HepG2 (cell line): Measurements from ENCODE around the gene PPIA. TPM values are rescaled to one million over a fixed set of nuclear protein-coding genes. Genes with fewer than 3 reads are reported as not detected.

Experiments used
- KDM5B ChIP-seq: sonication (generic); formaldehyde crosslinking; IDR thresholded peaks from 2 replicates; pipeline ENCODE4 v1.4.0; 2020; ENCODE audit warnings: missing genetic modification reagents, mild to moderate bottlenecking, borderline replicate concordance
- ZNF317 ChIP-seq: sonication (generic); formaldehyde crosslinking; IDR thresholded peaks from 2 replicates; pipeline ENCODE4 v1.5.0; 2020; ENCODE audit warnings: mild to moderate bottlenecking, missing genetic modification reagents
- ZNF782 ChIP-seq: sonication (generic); formaldehyde crosslinking; IDR thresholded peaks from 2 replicates; pipeline ENCODE4 v1.4.0; 2020; ENCODE audit warnings: missing genetic modification reagents, mild to moderate bottlenecking, borderline replicate concordance
- polyA plus RNA-seq, 8 experiments: library from polyadenylated mRNA; depleted of rRNA in 3 of 8; stranded (reverse) in 7 of 8; unstranded in 1 of 8; fragments of >200 nt; fragmentation: Illumina TruSeq in 4 of 8; extraction: Trizol in 4 of 8; gene quantifications; 2 replicates each; pipeline versions ENCODE4 v1.2.1 to v1.2.3, GENCODE V29; 2011 to 2016; ENCODE audit warnings: low read depth in 4 of 8, missing spikeins in 1 of 8, mixed read lengths in 1 of 8; ENCODE audit not compliant: insufficient read depth in 1 of 8
- total RNA-seq, 5 experiments: library from RNA; depleted of rRNA; stranded (reverse); fragments of >200 nt; fragmentation: Illumina TruSeq; extraction: Trizol; gene quantifications; 2 replicates each; pipeline ENCODE4 v1.2.3, GENCODE V29; 2016; ENCODE audit warnings: low read depth in 1 of 5
- TF ChIP-seq, protein P1 (sequence below), 2 experiments: sonication (generic) in 1 of 2; formaldehyde crosslinking in 1 of 2; IDR thresholded peaks; 2 replicates each; pipeline versions ENCODE4 v1.4.0 to v1.6.1; 2016 to 2020; ENCODE audit warnings: borderline replicate concordance in 1 of 2, low read depth in 1 of 2, mild to moderate bottlenecking in 1 of 2, missing genetic modification reagents in 1 of 2
- TF ChIP-seq, protein P2 (sequence below): sonication (generic); formaldehyde crosslinking; IDR thresholded peaks from one replicate; pipeline ENCODE4 v1.5.1; 2020; ENCODE audit warnings: mild to moderate bottlenecking, missing genetic modification reagents; ENCODE audit errors: not compliant biosample characterization
- TF ChIP-seq, protein P3 (sequence below): fragments of 450-650 bp; IDR thresholded peaks from 2 replicates; pipeline ENCODE4 v1.6.1; 2016
- TF ChIP-seq, protein P4 (sequence below), 2 experiments: fragments of 450-650 bp in 1 of 2; sonication (generic) in 1 of 2; formaldehyde crosslinking; IDR thresholded peaks; 2 replicates each; pipeline versions ENCODE4 v1.5.0 to v1.8.0; 2020 to 2022; ENCODE audit warnings: mild to moderate bottlenecking in 1 of 2, missing genetic modification reagents in 1 of 2
- TF ChIP-seq, protein P5 (sequence below): sonication (generic); formaldehyde crosslinking; IDR thresholded peaks from 2 replicates; pipeline ENCODE4 v1.8.0; 2022; ENCODE audit warnings: low read depth, missing genetic modification reagents

Gene PPIA
- total and polyA plus RNA-seq, 2 of the 13 experiments (the other 11 are each of a cell fraction or from before 2014, with no cell fraction given): 2,268 to 3,010 TPM

DNA sequence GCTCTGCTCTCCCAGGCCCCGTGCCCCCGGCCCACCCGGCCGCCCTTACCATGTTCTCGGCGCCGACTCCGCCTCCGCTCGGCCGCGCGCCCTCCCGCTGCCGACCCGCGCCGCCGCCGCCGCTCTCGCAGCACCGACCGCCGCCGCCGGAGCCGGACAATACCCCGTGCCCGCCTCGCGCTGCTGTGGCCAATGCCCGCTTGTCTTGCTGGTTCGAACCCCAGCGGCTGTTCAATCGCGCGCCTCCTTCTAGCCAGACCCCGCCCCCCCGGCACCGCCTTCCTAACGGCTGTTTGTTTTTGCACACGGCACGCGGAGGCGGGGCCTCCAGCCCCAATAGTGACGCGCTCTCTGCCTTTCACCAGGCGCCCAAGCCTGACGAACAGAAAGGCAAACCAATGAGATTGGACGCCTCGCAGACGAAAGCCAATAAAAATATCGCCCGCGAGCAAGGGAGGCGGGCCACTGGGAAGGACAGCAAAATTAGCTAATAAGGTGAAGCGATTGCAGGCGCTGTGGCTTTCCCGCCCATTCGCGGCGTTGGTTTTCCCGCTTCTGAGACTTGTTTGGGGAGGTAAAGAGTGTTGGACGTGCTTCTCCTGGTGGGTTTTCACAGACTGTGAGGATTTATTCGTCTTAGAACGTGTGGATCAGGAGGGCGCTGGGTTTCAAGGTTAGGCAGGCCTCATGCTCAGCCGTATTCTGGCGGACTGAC, 51.6 kb downstream of the PPIA start, which contains the start of gene H2AZ2 (continued):
- peak; percentile 33; the same call in 1 of the 2 replicates for TF ChIP-seq KDM5B
- TF ChIP-seq, protein P1, sequence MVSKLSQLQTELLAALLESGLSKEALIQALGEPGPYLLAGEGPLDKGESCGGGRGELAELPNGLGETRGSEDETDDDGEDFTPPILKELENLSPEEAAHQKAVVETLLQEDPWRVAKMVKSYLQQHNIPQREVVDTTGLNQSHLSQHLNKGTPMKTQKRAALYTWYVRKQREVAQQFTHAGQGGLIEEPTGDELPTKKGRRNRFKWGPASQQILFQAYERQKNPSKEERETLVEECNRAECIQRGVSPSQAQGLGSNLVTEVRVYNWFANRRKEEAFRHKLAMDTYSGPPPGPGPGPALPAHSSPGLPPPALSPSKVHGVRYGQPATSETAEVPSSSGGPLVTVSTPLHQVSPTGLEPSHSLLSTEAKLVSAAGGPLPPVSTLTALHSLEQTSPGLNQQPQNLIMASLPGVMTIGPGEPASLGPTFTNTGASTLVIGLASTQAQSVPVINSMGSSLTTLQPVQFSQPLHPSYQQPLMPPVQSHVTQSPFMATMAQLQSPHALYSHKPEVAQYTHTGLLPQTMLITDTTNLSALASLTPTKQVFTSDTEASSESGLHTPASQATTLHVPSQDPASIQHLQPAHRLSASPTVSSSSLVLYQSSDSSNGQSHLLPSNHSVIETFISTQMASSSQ (IDR thresholded peaks at IDR 0.05; ENCODE audit: low read depth): 0 out of 2 replicates have a peak, but pooled peaks have one; percentile 32
- TF ChIP-seq, protein P1 (CRISPR knock-in tag; IDR thresholded peaks at IDR 0.05; ENCODE audit: borderline replicate concordance): no peak
- no peak; the same call in 1 of the 2 replicates for TF ChIP-seq ZNF782 (CRISPR knock-in tag)
- TF ChIP-seq, protein P2, sequence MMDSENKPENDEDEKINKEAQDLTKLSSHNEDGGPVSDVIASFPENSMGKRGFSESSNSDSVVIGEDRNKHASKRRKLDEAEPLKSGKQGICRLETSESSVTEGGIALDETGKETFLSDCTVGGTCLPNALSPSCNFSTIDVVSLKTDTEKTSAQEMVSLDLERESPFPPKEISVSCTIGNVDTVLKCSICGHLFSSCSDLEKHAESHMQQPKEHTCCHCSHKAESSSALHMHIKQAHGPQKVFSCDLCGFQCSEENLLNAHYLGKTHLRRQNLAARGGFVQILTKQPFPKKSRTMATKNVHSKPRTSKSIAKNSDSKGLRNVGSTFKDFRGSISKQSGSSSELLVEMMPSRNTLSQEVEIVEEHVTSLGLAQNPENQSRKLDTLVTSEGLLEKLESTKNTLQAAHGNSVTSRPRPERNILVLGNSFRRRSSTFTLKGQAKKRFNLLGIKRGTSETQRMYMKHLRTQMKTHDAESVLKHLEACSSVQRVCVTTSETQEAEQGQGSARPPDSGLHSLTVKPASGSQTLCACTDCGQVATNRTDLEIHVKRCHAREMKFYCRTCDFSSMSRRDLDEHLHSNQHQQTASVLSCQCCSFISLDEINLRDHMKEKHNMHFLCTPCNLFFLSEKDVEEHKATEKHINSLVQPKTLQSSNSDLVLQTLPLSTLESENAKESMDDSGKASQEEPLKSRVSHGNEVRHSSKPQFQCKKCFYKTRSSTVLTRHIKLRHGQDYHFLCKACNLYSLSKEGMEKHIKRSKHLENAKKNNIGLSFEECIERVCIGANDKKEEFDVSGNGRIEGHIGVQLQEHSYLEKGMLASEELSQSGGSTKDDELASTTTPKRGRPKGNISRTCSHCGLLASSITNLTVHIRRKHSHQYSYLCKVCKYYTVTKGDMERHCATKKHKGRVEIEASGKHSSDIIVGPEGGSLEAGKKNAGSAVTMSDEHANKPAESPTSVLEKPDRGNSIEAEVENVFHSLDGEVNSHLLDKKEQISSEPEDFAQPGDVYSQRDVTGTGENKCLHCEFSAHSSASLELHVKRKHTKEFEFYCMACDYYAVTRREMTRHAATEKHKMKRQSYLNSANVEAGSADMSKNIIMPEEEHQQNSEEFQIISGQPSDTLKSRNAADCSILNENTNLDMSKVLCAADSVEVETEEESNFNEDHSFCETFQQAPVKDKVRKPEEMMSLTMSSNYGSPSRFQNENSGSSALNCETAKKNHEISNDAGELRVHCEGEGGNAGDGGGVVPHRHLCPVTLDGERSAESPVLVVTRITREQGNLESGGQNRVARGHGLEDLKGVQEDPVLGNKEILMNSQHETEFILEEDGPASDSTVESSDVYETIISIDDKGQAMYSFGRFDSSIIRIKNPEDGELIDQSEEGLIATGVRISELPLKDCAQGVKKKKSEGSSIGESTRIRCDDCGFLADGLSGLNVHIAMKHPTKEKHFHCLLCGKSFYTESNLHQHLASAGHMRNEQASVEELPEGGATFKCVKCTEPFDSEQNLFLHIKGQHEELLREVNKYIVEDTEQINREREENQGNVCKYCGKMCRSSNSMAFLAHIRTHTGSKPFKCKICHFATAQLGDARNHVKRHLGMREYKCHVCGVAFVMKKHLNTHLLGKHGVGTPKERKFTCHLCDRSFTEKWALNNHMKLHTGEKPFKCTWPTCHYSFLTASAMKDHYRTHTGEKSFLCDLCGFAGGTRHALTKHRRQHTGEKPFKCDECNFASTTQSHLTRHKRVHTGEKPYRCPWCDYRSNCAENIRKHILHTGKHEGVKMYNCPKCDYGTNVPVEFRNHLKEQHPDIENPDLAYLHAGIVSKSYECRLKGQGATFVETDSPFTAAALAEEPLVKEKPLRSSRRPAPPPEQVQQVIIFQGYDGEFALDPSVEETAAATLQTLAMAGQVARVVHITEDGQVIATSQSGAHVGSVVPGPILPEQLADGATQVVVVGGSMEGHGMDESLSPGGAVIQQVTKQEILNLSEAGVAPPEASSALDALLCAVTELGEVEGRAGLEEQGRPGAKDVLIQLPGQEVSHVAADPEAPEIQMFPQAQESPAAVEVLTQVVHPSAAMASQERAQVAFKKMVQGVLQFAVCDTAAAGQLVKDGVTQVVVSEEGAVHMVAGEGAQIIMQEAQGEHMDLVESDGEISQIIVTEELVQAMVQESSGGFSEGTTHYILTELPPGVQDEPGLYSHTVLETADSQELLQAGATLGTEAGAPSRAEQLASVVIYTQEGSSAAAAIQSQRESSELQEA (CRISPR knock-in tag): peak; percentile 43
- TF ChIP-seq, protein P3, sequence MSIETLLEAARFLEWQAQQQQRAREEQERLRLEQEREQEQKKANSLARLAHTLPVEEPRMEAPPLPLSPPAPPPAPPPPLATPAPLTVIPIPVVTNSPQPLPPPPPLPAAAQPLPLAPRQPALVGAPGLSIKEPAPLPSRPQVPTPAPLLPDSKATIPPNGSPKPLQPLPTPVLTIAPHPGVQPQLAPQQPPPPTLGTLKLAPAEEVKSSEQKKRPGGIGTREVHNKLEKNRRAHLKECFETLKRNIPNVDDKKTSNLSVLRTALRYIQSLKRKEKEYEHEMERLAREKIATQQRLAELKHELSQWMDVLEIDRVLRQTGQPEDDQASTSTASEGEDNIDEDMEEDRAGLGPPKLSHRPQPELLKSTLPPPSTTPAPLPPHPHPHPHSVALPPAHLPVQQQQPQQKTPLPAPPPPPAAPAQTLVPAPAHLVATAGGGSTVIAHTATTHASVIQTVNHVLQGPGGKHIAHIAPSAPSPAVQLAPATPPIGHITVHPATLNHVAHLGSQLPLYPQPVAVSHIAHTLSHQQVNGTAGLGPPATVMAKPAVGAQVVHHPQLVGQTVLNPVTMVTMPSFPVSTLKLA: peak; percentile 53
- peak; percentile 36 for TF ChIP-seq ZNF317 (CRISPR knock-in tag)
- TF ChIP-seq, protein P4, sequence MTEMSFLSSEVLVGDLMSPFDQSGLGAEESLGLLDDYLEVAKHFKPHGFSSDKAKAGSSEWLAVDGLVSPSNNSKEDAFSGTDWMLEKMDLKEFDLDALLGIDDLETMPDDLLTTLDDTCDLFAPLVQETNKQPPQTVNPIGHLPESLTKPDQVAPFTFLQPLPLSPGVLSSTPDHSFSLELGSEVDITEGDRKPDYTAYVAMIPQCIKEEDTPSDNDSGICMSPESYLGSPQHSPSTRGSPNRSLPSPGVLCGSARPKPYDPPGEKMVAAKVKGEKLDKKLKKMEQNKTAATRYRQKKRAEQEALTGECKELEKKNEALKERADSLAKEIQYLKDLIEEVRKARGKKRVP (CRISPR knock-in tag; IDR thresholded peaks at IDR 0.05): peak in 1 of 2 experiments; percentile 92; a peak in 2 of 4 replicates
- TF ChIP-seq, protein P5, sequence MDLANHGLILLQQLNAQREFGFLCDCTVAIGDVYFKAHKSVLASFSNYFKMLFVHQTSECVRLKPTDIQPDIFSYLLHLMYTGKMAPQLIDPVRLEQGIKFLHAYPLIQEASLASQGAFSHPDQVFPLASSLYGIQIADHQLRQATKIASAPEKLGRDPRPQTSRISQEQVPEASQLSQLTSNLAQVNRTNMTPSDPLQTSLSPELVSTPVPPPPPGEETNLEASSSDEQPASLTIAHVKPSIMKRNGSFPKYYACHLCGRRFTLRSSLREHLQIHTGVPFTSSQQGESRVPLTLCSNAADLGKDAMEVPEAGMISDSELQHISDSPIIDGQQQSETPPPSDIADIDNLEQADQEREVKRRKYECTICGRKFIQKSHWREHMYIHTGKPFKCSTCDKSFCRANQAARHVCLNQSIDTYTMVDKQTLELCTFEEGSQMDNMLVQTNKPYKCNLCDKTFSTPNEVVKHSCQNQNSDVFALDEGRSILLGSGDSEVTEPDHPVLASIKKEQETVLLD: peak; percentile 95
